Colon (tissue), 2 donors: ENCODE measurements around the gene NUTM1.

Experiments used
- FAIRE-seq: peaks from 2 replicates; lab custom pipeline; 2012; peaks lifted over from hg19 to GRCh38; lab: Jason Lieb, UNC
- donor health status: control.
- donor health status: control.

NUTM1 gene

GRCh38 chr15:34342737-34343575 lies at the start of gene NUTM1, which contains the start of gene NOP10:
Gene NUTM1 (plus strand): TSS chr15:34343315. CDS start chr15:34343697, 382 bp downstream.
Gene NOP10 (minus strand): TSS chr15:34343136. CDS start chr15:34343073, 63 bp downstream.
- FAIRE-seq = no peak

GRCh38 chr15:34297059-34297458 lies 46.1 kb upstream of the NUTM1 start:
- FAIRE-seq = no peak

DNA sequence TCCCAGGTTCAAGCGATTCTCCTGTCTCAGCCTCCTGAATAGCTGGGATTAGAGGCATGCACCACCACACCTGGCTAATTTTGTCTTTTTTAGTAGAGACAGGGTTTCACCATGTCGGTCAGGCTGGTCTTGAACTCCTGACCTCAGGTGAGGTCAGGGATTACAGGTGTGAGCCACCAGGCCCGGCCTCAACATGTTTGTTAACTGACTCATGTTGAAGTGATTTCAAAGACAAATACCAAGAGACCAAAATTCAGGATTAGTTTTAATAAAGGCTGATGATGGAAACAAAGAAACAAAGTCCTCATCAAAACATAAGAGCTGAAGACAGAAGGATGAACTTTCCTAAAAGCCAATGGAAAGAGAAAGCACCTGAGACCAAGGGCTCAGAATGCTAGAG lies 42.1 kb upstream of the NUTM1 start:
- no peak for FAIRE-seq

- no peak for FAIRE-seq
These were observed 38.5 kb upstream of the NUTM1 start for GRCh38 chr15:34304613-34305012.

DNA sequence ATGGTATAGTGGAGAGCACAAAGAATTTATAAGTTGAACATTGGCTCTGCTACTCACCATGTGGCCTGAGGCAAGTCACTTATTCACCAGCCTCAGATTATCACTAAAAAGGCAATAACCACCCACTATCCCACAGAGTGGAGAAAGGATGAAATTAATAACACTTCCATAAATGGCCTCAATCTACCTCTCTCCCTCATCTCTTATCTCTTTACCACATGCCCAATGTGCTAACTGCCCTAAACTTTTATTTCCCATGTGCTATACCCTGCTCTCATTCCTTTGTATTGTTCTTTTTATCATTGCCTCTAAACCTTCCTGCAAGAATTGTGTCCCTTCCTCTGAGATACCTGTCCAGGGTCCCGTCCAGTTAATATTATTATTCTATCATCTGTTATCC lies 31.6 kb upstream of the NUTM1 start:
- FAIRE-seq = no peak

DNA sequence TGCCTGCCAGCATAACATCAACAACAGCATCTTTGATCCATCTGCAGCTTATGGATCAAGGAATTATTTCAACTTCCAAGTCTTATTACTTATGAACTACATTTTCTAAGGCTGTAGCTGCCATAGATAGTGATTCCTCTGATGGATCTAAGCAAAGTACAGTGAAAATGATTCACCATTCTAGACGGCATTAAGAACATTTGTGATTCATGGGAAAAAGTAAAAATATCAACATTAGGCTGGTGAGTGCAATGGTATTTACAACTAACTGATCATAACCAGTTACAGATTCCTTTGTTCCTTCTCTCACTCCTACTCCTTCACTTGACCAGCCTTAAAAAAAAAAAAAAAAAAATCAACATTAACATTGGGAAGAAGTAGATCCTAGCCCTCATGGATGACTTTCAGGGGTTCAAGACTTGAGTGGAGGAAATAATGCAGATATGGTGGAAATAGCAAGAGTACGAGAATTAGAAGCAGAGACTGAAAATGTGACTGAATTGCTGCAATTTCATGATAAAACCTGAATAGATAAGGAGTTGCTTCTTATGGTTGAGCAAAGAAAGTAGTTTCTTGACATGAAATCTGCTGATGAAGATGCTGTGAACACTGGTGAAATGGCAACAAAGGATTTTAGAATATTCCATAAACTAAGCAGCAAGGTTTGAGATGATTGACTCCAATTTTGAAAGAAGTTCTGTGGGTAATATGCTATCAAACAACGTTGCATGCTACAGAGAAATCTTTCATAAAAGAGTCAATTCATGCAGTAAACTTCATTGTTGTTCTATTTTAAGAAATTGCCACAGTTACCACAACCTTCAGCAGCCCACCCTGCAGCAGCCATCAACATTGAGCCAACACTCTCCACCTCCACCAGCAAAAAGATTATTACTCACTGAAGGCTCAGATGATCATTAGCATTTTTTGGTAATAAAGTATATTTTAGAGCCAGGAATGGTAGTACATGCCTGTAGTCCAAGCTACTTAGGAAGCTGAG lies 28.3 kb upstream of the NUTM1 start:
- FAIRE-seq = no peak

DNA sequence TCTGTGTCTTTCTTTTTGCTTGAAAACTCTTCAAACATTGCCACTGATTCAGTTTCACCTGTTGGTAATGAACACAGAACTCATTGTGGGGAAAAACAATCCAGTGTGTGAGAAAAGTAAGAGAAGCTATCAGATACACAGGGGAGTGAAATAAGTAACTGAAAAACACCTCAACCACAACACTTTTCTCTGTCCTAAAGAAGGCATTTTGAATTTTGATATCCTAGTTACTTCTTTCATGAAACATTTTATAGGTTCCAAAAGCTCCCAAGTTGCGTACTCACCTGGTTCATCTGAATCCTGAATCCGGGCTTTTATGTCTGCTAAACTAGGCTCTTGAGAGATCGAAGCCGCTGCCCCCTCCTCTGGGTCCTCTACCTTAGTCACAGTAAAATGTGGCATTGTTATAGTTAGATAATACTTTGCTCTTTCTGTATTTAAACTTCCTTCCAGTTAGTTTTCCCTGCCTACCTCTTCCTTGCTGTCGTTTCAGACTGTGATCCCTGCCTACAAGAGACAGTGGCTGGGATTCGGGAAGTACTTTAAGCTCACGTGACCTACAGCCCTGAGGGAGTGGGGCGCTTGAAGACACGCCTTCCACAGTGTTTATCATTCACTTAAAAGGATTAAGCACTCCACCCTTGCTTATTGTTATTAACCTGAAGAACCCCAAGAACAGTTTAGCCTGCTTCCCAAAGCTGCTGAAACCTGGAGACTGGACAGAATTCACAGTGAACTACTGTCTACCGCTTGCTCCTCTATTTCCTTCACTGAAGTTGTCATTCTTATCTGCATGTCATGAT lies 24.6 kb upstream of the NUTM1 start:
- FAIRE-seq = no peak

DNA sequence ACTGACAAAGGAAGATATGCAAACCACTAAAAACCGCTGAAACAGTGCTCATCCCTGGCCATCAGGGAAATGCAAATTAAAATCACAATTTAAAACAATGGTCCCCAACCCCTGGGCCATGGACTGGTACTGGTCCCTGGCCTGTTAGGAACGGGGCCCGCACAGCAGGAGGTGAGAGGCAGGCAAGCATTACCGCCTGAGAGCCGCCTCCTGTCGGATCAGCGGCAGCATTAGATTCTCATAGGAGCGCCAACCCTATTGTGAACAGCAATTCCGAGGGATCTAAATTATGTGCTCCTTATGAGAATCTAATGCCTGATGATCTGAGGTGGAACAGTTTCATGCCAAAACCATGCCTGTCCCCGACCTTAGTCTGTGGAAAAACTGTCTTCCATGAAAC lies 19.9 kb upstream of the NUTM1 start:
- no peak for FAIRE-seq

DNA sequence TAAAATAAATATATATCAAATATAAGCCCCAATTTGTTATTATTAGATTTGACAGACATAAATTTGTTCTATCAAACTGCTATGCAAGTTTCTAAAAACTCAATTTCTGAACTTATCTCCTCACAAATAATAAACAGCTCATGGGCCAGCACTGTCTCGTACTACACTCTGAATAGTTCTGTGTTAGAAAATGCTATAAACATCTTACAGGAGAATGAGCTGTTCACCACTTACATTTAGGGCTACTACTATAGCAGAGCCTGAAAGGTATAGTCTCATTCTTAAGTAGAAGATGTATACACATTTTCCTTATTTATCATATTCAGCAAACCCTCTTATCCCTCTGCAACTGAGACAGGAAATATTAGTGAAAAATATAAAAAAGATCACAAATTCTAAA lies 18.2 kb upstream of the NUTM1 start:
- FAIRE-seq = no peak

DNA sequence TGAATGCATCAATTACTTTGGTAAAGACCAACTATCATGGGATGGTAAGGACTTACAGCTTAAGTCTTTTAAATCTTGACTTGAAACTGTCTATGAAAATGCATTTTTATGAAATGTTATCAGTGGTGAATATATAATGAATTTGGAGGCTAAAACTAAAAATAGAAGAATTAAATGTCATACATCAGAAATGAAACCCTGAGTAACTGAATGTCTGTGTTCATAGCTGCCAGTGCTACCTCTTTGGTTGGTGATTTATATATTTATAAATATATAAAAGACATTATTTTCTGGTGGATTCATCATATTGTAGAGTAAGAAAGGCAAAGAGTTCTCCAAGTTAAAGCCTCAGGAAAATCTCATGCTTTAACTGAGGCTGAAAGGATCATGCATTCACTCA lies 17.7 kb upstream of the NUTM1 start:
- no peak for FAIRE-seq

GRCh38 chr15:34327906-34328305 lies 15.2 kb upstream of the NUTM1 start:
- FAIRE-seq = no peak

GRCh38 chr15:34329006-34329405 lies 14.1 kb upstream of the NUTM1 start:
- FAIRE-seq = no peak

DNA sequence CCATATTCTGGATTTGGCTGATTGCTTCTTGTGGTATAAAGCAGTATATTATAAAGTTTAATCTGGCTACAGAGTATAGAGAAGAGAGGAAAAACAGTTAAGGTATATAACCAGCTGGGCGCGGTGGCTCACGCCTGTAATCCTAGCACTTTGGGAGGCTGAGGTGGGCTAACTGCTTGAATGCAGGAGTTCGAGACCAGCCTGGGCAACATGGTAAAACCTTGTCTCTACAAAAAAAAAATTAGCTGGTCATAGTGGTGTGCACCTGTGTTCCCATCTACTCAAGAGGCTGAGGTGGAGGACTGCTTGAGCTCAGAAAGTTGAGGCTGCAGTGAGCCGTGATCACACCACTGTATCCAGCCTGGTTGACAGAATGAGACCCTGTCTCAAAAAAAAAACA lies 12.8 kb upstream of the NUTM1 start:
- FAIRE-seq = no peak

- no peak for FAIRE-seq
These were observed 11.3 kb upstream of the NUTM1 start for GRCh38 chr15:34331809-34332208.

DNA sequence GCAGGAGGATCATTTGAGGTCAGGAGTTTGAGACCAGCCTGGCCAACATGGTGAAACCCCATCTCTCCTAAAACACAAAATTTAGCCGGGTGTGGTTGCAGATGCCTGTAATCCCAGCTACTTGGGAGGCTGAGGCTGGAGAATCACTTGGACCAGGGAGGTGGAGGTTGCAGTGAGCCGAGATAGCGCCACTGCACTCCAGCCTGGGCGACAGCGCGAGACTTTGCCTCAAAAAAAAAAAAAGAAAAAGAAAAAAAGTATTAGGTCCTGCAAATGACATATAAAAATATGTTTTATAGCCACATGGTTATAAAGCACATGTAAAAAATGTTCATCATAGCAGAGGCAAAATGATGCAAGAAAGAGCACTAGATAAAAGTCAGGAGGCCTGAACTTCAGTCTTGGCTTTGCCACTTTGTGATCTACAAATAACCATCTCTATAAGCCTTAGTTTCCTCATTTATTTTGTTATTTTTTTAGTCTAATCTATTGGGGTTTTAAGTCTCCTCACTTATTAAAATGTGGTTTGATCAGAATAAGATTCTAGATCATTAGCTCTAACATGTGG lies 10.5 kb upstream of the NUTM1 start:
- FAIRE-seq = no peak

GRCh38 chr15:34334672-34335071 lies 8.4 kb upstream of the NUTM1 start:
- FAIRE-seq = no peak

DNA sequence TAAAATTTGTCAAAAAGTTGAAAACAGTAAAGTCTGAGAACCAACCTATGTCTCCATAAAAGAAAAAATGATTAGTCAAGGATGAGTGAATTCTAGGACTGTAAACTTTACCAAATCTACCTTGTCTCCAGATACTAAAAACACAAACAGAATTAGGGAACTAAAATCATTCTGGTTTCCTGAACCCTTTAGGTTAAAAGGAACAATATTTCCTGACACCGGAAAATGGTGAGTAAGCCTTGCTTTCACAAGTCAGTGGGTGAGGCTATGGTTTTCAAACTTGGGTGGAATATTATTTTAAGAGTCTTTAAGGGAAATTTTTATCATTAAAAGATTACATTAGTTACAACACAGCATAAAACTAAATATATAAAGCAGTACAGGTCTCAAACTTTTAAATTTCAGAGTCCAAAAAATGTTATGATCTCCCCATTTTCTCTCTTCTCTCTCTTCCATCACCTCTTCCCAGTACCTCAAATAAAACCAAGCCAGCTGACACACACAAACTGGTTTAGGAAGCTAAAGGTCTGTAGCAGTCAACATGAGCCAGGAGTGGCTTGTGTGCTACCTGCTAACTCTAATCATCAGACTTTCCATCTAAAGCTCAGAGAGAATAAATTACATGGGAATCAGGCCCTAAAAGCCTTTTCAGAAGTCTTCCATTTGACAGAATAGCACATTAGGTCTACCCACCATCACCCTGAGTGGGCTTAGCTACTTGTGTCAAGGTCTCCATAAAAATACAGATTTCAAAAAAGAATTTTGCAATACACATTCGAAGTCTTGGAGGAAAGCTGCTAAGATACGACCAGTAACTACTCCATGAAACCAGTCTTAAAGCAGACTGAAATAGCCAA lies 7.7 kb upstream of the NUTM1 start:
- no peak for FAIRE-seq

DNA sequence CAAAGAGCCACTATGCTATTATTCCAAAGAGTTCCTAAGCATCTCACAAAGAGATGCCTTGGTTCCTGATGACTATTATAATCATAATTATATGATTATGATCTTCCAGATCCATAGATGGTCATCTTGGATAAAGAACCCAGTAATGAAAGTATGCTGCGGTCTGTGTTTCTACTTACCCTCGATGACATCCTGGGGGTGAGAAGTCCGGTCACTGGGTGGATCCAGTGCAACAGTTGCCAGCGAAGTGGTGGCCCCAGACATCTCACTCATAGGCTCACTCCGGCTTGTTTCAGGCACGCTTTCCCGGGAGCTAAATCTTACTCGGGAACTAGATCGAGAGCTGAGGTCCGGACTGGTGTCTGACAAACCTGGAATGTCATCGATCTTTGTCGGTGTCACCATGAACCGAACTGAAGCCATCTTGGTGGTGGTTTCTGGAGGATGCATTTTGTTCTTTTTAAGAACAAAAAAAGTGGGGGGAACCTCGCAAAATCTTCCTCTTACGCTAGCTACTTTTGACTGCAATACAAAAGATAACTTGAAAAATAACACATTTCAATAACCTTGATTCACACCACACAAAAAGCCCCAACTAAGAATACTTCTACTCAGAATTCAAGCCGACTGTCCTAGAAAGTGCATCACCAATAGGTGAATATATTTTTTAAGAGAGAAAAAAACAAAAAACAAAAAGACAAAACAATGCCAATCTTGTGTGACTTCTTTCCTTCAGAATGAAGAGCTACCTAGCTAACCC lies 6.7 kb upstream of the NUTM1 start:
- no peak for FAIRE-seq

DNA sequence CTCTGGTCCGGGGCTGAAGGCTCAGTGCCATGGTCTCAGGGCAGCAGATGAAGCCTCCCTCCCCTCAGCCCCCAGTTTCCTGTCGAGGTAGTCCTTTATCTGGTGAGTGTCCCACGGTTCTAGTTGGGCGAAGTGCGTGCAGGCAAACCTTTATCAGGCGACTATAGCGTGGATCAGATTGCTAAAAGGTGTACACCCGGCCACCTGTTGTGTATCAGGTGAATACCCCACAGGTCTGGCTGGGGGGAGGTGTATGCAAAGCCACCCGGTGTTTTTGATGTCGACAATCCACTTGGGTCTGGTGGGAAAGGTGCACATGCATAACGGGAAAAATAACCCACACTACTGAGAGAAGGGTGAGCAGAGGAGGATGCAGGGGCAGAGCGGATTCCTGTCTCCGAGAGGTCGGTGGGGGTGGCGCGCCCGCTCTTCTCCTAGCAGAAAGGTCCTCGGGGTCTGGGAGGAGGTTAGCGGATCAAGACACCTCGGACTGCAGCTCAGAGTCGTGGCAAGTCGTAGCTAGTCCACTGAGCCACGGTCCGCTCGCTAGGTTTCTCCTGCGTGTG lies 6.0 kb upstream of the NUTM1 start:
- FAIRE-seq = no peak
